GM18909 (cell line): ENCODE results near the gene RAB27B.

Source experiments
- ATAC-seq: cut with Tn5 transposase; IDR thresholded peaks from one replicate; pipeline ENCODE4 v1.9.1; 2021; ENCODE audit warnings: mild to moderate bottlenecking; ENCODE audit not compliant: unreplicated experiment, poor library complexity

The RAB27B gene

DNA sequence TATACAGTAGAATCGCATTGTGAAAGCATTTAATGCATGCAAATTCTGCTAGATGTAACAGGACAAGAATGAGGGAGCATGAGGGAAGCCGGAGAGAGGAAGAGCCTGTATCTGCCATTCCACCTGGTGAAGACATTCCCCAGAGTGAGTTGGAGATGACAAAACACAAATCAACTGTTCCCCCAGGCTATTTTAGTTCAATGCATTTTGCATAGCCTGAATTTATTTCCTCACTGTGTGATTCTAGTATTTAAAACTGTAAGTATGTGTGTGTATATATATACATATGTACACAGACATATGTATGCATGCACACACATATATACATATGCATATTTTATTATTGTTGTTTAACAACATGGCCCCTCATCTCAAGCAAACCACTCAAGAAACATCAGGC is 76.3 kb downstream of the RAB27B start:
- no peak for ATAC-seq

DNA sequence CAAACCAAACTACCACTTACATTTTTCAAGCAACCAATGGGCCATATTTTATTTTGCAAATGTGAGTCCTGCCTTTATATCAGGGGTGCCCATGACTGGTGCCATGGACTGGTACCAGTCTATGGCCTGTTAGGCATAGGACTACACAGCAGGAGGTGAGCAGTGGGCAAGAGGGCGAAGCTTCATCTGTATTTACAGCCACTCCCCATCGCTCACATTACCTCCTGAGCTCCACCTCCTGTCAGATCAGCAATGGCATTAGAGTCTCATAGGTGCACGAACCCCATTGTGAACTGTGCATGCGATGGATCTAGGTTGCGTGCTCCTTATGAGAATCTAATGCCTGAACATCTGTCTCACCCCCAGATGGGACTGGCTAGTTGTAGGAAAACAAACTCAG is 77.4 kb downstream of the RAB27B start:
- no peak for ATAC-seq

DNA sequence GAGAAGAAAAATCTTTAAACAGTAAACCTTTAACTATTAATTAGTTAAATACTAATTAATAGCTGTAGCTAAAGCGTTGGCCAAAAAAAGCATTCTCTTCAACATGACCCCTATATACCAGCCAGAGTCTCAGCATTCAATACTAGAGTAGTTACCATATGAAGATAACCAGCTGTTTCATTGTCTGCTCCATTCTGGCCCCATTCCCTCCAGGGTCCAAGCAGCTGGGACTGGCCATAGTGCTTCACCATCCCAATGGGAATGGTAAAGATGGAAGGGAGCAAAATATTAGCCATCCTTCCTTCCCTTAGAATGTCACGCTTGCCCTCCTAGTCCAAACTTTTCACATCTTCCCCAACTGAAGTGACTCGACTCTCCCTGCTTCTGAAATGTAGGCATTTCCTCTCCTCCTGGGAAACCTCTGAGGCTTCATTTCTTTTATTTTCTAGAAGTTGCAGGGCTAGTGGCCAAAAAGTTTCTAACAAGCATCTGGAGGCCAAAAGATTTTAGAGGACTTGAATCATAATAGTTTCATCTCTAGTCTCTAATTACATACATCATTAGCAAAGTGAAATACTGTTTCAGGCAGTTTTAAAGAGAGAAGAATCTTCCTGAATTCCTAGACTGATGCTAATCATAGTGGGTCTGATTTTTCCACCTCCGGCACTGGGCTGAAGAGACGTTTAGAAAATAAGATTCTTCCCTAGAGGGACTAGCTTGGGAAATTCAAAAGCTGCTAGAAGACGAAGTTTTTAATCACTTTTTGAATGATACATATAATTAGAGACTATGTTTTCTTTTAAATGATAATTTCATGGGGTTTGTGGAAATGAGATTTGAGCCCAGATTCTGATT is 78.3 kb downstream of the RAB27B start:
- ATAC-seq: no peak

DNA sequence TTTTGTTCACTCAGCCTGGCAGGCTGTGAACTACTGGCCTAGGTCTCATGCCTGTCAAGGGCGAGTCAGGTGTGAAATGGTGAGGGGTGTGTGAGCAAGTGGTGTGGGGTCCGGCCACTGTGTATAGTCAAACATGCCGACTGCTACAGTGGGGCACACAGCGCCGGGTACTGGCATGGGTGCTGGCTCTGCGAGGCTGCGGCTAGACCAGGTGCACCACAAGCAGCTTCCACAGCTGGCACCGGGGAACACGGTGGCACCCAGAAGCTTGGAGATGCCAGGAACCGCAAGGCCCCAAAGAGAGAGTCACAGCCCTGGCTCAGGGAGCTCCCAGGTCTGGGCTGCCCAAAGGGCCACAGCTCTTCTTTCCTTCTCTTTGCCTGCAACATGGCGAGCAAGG is 81.3 kb downstream of the RAB27B start:
- ATAC-seq: no peak

DNA sequence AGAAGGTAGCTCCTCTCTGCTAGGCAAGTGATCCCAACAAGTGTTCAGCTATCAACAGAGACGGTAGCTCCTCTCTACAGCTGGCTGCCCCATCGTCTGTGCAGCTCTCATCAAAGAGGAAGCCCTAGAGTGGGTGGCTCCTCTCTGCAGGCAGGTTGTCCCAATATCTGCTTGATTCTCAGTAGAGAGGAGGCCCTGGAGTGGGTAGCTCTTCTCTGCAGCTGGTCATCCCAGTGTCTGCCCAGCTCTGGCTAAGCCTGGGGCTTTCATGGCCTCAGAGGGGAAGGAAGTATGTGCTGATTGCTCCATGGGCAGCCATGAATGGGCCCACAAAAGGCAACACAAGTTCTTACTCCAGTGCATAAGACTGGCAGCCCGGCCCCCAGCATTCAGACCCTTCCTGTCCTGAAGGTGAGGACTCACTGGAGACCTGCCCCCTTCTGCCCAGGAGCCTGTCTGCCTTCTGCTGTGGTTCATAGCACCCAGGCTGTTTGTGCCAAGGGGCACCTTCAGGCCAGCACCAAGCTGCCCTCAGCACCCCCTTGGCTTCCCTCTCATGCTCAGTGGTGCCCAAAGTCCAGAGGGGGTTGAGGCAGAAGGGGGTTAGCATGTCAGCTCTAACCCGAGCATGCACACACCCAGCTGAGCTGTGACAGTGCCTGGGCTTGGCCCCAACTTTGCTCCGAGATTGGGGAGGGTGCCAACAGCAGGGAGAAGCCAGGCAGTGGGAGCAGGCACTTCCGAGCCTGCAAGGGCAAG is 82.1 kb downstream of the RAB27B start:
- ATAC-seq: no peak

DNA sequence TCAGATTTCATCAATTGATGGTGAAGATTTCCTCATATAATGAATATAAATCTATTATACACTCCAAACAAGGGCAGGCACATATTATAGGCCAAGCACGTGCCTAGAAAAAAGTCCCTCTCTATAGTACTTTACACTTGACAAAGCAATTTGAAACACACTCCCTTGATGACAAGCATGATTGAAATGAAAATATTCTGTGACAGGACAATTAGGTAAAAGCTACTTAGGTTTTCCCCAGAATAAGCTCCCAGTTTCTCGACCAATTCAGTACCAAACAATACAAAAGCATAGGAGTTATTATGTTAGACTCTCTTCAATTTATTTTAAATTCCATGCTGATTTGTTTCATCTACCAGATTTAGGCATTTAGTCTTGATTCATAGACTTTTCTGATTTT is 83.3 kb downstream of the RAB27B start:
- ATAC-seq: no peak

DNA sequence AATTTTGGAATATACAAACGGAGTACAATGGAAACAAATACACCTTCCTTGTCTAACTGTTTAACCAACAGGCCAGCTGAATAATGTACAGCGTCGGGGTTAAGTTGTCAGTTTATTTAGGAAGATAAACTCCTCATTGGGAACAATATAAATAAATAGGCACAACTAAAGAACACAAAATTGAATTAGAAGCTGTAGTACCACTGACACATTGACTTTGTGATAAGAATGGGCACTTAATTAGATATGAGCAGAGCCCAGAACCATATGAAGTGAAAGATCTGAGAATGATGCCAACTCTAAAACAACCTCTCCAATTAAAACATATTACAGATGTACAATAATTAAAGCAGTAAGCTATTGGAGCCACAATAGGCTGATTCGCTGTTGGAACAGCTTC is 86.5 kb downstream of the RAB27B start:
- no peak for ATAC-seq

DNA sequence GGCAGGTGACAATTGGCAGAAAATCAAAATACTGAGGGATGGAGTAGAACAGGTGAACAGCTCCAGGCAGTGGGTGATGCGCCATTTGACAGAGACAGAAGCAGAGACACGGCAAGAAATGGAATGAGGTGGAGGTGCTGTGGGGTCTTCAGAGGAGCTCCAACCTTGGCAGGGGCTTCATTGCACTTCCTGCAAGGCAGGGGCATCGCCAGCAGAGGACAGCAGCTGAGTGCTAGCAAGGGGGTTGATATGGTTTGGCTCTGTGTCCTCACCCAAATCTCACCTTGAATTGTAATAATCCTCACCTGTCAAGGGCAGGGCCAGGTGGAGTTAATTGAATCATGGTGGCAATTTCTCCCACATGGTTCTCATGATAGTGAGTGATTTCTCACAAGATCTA is 88.2 kb downstream of the RAB27B start:
- no peak for ATAC-seq

DNA sequence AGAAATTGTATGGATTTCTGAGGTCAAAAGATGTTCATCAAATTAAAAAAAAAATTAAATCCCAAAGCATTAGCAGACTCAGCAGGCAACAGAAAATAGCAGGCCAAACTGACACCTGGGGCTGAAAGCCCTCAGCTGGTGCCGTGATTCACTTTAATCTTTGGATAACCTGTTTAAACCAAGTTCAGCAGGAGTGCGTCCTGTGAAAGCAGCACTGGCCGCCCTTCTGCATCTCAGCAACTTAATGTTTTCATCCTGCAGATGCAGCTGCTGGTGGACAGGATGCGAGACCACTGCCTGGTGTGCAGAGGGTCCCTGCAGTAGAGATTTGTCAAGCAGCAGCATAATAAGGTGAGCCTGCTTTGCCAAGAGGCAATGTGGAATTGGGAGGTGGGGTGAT is 89.8 kb downstream of the RAB27B start:
- ATAC-seq: no peak

DNA sequence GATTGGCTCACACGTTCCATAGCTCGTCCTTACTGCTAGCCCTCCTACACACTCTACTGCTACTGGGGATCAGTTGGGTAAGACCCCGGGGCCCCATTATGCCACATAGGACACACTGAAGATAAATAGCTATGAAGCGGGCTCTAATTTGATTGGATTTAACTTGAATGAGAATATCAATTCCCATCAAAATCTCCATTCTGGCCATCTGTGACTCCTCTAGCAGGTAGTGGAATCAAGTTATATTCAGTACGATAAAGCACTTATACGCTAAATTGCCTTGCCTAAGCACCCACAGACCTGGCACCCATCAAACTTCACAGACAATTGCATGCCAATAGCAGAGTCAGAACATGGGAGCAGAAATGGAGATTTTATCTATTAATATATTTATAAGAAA is 91.1 kb downstream of the RAB27B start:
- ATAC-seq: no peak

DNA sequence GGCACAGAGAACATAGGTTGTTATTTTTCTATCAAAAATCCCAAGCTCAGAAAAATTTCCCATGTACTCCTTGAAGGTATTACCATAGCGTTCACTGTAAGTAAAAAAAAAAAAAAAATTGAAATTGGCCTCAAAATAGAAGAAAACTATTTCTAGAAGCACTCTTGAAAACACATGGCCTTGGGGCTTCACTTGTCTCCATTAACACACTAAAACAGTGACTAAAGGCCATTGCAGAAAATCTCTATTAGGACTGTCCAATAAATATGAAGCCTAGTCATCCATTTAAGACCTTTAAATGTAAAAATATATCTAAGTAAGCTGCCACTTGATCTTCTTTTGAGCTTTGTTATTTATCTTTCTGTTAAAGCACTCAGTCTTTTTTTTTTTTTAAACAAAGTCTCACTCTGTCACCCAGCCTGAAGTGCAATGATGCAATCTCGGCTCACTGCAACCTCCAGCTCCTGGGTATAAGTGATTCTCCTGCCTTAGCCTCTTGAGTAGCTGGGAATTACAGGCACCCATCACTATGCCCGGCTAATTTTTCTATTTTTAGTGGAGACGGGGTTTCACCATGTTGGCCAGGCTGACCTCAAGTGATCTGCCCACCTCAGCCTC is 95.2 kb downstream of the RAB27B start:
- ATAC-seq: no peak

DNA sequence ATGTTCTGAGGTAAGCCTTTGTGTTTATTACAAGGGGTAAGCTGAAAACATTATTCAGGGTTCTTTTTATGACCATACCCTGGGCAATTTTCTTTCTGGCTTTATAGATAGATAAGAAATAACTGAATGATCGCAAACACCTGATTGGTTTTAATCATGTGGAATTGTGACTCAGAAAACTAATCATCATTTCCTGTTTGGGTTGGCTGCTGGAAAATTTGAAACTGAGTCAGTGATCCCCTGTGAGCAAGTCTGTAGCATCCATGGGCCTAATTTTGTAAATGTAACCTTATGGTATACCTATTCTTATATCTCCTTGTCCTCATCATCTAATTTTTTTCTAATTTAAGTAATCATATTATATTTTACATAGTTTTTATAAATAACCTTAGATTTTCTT is 96.7 kb downstream of the RAB27B start:
- ATAC-seq: no peak

DNA sequence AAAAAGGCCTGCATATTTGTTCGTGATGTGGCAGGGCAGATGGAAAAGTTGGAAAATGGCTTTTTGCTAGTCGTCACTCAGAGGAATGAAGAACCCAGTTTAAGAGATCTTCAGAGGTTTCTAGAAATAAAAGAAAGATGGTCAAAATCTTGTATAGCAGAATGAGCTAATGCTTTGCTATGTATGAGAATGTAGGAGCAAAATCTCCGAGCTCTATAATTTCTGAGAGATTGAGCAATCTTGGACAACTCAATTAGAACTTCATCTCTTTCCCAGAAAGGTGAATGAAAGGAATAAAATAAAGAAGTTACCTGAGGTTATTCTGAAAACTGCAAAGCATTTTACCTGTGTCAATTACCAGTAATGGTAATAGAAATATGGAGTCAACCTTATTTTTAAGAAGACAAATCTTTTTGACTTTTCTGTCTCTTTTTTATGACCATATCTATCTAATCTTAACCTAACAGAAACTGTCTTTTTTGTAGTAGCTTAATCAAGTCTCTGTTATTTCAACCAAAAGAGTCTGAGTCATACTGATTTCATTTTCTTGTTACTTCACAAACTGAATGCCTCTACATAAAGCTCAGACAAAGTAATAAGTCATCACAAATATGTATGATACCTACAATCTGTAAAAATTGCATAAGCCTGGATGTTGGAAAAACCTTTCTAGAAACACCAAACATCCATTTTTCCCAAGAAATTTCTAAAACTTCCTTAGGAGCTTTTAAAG is 98.5 kb downstream of the RAB27B start:
- ATAC-seq: no peak

DNA sequence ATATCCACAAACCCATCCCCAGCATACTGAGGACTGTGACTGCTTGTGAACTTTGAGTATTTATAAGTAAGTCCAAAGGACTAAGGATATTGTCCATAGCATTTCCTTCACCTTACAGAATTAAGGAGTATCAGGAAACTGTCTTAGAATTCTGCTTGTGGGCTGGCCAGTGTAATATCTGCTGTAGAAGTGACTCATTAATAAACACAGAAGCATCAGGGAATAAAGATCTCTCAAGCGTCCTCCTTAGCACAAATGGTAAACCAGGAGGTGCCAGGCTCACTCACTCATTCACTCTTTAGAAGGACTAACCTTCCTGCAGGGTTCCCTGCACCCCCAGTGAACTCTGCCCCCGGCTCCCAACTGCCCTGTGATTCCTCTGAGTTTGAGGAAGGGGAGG is 100.0 kb downstream of the RAB27B start:
- ATAC-seq: no peak

DNA sequence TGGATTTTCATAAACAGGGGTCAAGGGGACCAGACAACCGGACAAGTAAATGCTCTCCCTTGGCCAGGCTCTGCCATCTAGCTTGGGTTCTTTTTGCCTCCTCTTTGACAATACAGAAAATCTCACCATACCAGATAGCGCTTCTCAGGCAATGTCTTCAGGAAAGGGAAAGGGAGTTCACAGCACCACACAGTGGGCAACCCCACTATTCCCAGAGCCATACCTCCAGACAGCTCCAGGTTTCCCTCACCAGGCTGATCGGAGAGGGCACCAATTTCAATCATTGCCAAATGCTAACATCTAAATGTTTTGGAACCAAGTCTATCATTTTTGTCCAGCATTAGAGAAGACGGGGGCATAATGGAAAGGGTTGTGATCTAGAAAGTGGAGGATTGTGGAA is 102.9 kb downstream of the RAB27B start:
- ATAC-seq: no peak

DNA sequence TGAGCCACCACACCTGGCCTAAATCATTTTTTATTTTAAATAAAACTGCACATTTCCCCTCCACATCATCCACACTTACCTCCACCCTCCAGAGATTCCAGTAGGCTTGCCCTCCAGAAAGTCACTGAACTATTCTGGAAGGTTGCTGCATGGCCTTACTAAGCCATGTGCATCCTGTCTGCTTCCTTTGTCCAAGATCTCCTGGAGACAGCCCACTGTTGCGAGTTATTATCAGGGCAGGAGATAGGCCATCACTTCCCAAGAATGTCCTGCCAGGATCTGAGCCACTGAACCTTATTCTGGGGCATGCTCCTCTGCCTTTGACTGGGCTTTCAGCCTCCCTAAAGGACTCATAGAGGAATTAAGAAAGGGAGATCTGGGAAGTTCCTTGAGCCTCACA is 104.2 kb downstream of the RAB27B start:
- no peak for ATAC-seq

DNA sequence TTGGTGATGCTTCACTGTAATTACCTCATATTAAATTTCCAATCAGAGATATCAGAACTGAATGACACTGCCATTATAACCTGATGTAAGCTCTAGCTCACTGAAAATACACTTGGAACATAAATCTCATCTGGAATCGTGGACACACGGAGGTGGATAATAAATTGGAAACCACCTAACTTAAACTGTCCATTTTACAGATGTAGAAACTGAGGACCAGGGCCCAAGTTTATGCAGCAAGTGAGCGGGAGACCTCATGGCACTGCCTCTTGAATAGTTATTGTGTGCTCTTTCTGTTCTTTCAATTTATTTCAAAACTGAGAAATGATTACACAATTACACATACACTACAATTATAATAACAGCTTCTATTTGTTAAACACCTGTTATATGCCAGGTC is 110.2 kb downstream of the RAB27B start:
- ATAC-seq: no peak

DNA sequence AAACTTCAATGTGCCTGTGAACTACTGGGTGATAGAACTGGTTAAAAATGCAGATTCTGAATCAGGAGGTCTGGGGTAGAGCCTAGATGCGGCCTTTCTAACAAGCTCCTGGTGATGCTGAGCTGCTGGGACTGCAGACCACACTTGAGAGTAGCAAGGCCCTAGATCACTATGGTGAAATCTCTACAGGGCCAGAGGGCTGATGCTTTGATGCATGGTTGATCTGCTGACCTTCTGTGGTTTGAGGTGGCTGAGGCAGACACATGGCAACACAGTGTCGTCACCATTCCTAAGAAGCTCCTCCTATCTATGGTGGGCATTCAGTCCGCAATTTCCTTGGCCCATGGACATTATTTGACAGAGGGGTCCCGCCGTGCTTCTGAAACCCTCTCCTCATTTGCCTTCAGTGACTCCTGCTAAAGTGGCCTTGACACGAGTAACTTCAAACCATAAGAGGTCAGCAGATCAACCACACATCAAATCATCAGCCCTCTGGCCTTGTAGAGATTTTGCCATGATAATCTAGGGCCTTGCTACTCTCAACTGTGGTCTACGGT is 111.2 kb downstream of the RAB27B start:
- no peak for ATAC-seq

DNA sequence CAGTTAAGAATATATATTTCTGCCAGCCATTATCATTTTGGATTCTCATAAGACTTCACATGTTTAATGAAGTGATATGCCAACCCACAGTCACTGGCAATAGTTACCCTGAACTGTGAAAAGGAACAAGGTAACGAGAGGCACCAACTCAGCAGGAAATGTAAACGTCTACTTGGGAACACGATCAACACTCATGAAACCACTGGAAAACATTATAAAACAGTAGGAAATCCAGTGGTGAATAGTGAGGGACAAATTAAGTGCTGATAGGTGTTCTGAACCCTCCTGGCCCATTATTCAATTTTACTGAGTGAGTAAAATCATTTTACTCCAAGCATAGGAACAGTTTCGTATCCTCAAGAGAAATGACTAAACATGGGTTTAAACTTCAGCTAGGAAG is 113.9 kb downstream of the RAB27B start:
- ATAC-seq: no peak

DNA sequence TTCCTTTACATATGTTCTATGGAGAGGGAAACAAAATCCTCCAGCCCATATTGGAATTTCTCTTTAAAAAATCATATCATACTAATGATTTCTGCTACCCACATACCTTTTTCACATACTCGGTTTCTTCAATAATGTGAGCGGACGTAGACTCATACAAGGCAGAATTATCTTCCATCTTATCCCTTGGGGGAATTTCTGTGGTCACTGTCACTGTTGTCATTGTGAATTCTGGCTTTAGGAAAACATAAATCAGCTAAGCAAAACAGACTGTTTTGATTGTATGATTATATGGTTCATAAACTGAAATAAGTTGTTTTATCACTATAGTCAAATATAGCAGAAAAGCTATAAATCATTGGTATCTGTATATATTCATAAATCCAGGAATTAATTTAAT is 114.3 kb downstream of the RAB27B start:
- ATAC-seq: no peak
